ENCODE measurements around the gene CEBPA.
A peak's percentile ranks its signal among the peaks of the same experiment; 100 is the strongest.

CEBPA gene

GRCh38 chr19:33289261-33289660 lies 13.1 kb downstream of the CEBPA start:
- no peak for DNase-seq (ENCODE audit: low read depth in 1 of 2, low spot score in 1 of 2)

- no peak for DNase-seq (ENCODE audit: low read depth in 1 of 2, low spot score in 1 of 2)
Observed at GRCh38 chr19:33288666-33289065, 13.7 kb downstream of the CEBPA start.

- DNase-seq (ENCODE audit: low read depth in 1 of 2, low spot score in 1 of 2), result no peak
Observed at GRCh38 chr19:33287927-33288326, 14.4 kb downstream of the CEBPA start.

DNA sequence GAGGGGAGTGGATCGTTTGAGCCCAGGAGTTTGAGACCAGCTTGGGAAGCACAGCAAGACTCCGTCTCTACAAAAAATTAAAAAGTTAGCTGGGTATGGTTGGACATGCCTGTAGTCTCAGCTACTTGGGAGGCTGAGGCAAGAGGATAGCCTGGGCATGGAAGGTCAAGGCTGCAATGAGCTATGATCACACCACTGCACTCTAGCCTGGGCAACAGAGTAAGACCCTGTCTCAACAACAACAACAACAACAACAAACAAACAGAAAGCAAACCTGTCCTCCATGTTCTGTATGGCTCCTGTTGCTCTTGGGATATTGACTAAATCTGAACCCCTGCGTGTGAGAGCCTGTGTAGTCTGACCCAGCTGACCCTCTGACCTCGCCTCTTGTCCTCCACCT lies 14.9 kb downstream of the CEBPA start:
- no peak for DNase-seq (ENCODE audit: low read depth in 1 of 2, low spot score in 1 of 2)

DNA sequence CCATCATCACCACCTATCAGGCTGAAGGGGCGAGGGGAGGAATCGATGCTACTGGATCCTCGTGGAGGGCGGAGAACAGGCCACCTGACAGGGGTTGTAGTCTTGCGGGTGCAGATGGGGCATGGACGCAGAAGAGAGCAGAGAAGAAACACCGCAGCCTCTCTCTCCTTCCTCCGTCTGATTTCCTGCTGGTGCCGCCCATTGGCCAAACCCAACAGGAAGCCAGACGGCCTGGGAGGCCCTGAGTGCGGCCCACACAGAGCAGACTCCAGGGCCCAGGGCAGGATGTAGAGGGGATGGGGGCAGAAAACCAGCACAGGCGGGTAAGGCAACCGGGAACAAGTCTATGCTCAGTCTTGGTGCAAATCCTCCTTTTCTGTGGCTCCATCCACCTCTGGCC lies 15.4 kb downstream of the CEBPA start:
- no peak for DNase-seq (ENCODE audit: low read depth in 1 of 2, low spot score in 1 of 2)

GRCh38 chr19:33285441-33285927 lies 16.9 kb downstream of the CEBPA start:
- DNase-seq (ENCODE audit: low read depth in 1 of 2, low spot score in 1 of 2), result no peak

GRCh38 chr19:33284756-33285155 lies 17.6 kb downstream of the CEBPA start:
- DNase-seq (ENCODE audit: low read depth in 1 of 2, low spot score in 1 of 2), result no peak

DNA sequence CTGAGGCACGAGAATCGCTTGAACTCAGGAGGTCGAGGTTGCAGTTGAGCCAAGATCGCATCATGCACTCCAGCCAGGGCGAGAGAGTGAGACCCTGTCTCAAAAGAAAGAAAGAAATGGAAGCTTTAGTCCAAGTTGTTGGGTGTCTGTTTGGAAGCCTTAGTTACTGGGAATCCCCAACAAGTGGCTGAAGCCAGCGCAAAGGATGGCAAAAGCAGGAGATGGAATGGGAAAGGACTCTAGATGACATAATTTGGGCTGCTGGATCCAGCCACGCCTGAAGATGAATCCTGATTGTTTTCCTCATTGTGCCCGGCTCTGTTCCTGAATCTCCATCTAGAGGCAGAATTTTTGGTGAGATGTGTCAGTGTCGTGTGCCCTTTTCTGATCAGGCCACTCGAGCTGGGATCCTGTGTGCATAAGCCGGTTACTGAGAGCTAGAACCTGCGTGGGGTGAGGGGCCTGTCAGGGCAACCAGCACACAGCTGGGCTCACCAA lies 18.1 kb downstream of the CEBPA start:
- no peak for DNase-seq (ENCODE audit: low read depth in 1 of 2, low spot score in 1 of 2)

GRCh38 chr19:33283589-33283988 lies 18.7 kb downstream of the CEBPA start:
- DNase-seq (ENCODE audit: low read depth in 1 of 2, low spot score in 1 of 2), result no peak

DNA sequence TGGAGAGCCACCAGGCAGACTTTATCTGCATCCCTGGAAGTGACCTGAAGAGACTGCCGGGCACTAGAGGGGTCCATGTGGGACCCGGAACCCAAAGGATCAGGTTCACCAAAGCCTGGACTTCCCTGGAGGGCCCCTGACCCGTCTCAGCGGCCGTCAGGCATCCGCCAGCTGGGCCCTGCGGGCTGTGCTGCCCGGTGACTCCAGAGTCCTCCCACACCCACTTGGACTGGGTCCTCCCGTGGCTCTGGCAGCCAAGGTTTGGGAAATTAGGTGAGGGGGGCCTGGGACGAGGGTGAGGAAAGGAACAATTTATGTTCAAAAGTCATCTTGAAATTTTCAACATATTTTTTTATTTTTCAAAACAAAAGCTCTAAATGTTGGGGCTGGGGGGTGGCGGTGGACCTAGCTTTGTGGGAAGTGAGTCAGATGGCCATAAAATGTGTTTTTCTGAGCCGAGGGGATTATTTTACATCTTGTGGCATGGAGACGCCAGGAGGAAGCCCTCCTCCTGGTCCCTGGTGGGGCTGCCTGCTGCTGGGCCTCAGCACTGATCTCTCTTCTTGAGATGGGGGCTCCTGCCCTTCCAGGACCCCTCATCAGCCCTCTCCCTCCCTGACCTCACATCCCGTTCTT lies 20.2 kb downstream of the CEBPA start:
- DNase-seq (ENCODE audit: low read depth in 1 of 2, low spot score in 1 of 2), result no peak

DNA sequence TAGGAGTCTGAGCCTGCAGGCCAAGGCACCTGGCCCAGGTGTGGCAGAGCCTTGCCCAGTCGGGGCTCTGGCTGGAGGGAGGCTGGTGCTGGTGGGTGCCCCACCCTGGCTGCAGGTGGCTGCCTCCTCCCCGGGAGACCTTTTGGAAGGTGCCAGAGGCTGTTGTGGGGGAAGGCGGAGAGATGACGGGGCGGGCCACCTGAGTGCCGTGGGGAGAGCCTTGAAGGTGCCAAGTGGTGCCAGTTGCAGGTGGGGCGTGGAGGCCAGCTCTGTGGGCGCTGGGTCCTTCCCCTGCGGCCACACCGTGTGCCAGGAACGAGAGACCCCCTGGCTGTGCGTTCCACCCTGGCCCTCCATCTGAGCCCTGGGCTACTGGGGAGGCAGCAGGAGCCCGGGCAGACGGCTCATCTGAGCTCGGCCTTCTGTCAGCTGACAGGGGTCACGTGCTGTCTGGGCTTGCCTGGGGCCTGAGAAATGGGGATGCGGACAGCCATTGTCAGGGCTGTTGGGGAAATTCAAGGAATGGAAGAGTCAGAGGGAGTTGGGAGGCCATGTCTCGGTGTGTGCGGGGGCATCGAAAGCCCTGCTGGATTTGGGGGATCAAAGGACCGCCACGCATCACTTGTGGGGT lies 20.9 kb downstream of the CEBPA start:
- no peak for DNase-seq (ENCODE audit: low read depth in 1 of 2, low spot score in 1 of 2)

- peak in 1 of 2 donors; percentile 45 for DNase-seq (ENCODE audit: low read depth in 1 of 2, low spot score in 1 of 2)
Observed at GRCh38 chr19:33280351-33280921, 21.9 kb downstream of the CEBPA start.

- DNase-seq (ENCODE audit: low read depth in 1 of 2, low spot score in 1 of 2), result no peak
Observed at GRCh38 chr19:33279430-33280350, 22.6 kb downstream of the CEBPA start.

- DNase-seq (ENCODE audit: low read depth in 1 of 2, low spot score in 1 of 2), result no peak
Observed at GRCh38 chr19:33278403-33279269, 23.7 kb downstream of the CEBPA start.

DNA sequence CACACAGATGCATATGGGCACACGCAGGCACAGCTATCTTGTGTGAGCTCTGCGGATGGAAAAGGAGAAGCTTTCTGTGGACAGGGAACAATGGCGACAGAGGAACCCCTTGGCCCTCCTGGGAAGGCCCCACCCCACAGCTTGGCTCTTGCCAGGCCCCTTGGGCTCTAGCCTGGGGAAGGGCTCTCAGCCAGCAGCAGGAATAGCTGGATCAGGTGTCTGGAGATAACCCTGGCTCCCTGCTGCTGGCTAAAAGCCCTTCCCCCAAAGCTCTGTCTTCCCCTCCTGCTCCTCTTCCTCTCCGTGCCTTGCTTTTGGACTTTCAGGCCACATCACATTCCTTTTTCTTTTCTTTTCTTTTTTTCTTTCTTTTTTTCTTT lies 24.3 kb downstream of the CEBPA start:
- no peak for DNase-seq (ENCODE audit: low read depth in 1 of 2, low spot score in 1 of 2)

DNA sequence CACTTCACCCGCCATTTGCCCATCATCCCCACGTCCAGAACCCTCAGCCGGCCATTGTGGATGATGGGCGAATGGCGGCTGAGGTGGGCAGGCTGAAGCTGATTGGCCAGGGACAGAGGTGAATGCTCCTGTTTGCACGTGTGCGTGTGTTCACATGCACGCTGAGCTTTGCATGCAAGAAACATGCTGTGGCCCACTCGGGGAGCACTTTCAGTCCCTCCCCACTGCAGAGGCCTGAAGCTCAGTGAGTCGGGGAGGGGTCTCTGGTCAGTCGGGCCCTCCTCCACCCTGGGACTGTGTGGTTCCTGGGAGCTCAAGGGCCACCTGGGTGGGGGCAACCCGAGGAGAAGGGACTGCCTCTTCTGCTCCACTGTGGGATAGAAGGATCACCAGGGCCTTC lies 24.9 kb downstream of the CEBPA start:
- DNase-seq (ENCODE audit: low read depth in 1 of 2, low spot score in 1 of 2), result no peak

- no peak for DNase-seq (ENCODE audit: low read depth in 1 of 2, low spot score in 1 of 2)
Observed at GRCh38 chr19:33275933-33276619, 26.3 kb downstream of the CEBPA start.

- no peak for DNase-seq (ENCODE audit: low read depth in 1 of 2, low spot score in 1 of 2)
Observed at GRCh38 chr19:33275559-33275932, 26.8 kb downstream of the CEBPA start.

GRCh38 chr19:33274663-33275558 lies 27.4 kb downstream of the CEBPA start:
- DNase-seq (ENCODE audit: low read depth in 1 of 2, low spot score in 1 of 2), result no peak

Measured in activated CD4-positive, alpha-beta T cell treated with anti-CD3 and anti-CD28 coated beads, Interleukin-2, amount 50 U/mL, for 24 hours (primary cell).